Iris pigment epithelial cell (primary cell): ENCODE measurements around the gene ARID1B.

ENCODE experiments used
- DNase-seq: peaks from one replicate; pipeline ENCODE4 v3.0.0-alpha.2; 2011; ENCODE audit warnings: low read depth

Gene ARID1B

DNA sequence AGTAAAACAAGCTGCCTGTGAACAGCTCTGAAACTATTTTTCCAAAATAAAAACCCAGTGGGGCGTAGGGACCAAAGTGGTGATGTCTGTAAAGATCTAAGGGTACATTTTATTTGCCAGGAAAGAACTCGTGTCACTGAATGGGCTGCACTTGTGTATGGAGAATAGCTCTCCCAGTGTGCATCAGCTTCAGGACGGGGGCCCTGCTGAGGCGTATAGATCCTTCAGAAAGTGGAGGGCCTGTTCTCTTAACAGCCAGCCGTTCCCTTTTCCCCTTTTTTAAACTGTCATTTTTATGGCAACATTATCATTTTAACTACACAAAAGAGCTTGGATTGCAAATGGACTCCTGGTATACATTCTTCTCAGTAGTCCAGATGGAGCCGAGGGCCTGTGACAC lies 408.8 kb downstream of the ARID1B start:
- DNase-seq = no peak

DNA sequence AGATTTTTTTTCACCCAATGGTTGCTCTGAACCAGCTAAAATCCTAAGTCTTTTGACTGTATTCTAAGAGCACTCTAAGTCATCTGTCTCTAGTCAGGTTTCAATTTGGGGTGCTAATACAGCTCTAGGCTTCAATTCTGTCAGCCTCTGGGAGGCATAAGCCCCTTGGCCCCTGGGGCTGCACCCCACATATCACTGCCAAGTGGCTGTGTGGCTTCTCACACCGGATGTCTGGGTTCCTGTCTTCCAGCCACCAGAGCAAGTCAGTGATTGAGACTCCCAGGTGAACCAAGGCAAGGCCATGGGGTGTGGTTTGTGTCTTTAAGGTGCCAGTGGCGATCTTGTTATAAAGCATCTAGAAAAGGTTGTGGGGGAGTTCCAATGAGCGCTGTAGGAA lies 409.6 kb downstream of the ARID1B start:
- no peak for DNase-seq

DNA sequence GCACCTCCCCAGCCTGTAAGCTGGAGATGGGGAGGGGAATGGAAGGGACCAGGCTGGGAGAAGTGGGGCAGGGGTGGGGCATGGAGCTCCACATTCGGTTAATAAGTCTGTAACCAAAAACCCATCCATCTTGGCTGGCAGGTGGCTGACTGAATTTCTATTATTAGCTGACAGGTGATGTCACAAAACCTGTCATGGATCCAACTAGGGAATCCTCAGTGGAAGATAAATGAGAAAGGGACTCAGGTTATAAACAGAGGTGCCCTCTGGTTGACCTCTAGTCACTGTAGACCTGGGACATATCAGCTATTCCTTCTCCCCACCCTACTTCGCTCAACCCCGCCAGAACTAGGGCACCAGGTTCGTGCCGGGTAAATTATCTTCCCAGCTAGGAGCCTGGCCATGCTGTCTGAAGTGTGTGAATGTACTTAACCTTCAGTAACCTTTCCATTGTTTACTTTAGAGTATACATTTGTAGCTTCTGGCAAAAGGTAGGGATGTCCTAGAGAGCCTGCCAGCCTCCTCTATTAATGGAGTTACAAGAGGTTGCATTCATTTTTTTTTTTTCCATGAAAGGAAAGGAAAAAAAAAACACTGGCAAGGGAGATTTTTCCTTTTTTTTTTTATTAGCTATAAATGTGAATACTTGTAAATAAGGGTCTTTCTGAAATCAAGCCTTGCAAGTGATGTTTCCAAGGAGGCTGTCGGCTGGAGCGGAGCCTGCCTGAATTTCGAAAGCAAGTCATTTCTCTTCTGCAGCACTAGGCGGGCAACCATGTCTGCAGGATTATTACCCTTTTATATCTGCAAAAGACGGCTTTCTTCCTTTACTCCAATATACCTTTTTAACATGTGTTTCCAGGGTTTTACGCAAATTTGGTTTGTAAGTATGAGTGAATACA lies 410.3 kb downstream of the ARID1B start:
- no peak for DNase-seq

DNA sequence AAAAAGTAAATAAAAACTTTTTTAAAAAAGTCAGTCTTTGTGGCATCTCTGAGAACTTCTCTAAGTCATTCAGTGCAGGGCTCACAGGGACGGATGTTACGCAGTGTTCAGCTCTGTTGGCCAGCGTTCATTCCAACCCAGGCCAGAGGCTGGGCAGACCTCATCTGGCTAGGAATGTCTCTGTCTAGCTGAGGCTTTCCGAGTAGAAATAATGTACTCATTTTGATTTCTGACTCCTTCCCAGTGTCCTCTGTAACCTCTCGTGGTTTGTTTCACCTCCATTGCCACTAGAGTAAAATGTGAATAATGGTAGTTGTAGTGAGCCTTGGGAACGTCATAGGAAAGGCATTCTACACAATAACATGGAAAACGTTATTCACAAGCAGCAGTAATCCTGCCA lies 411.0 kb downstream of the ARID1B start:
- DNase-seq = peak; percentile 71

DNA sequence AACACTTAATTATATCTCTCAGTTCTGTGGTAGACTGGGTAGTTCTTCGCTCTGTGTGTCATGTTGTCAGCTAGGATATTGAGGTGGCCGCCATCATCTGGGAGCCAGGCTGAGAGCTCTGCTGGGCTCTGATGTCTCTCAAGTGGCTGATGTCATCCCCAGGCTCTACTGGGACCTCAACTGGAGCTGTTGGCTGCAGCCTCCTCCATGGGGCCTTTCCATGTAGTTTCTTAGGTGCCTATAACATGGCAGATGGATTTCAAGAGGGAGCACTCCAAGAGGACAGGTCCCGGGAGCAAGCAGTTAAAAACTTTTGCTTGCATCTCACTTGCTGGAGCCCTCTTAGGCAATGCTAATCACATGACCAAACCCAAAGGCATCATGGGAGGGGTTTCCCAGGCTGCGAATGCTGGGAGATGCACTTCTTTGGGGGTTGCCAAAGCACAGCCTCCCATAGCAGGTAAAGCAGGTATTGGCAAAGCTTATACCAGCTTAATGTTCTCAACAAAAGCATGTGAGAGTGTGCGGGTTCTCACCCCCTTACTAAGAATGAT lies 416.3 kb downstream of the ARID1B start:
- DNase-seq = no peak

DNA sequence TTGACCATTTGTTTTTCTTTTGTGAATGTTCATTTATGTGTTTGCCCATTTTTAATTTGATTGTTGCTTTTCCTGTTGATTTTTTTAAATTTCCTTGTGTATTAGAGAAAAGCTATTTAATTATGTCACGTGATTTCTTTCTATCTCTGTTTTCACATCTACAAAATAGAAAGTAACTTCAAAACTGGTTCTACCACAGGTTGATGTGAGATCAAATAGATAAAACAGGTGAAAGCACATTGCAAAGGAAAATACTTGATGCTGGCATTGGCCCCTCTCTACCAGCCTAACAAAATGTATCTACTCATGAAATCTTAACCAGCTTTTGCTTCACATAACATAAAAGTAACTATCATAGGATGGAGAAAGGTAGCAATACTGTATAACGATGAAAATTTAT lies 416.9 kb downstream of the ARID1B start:
- DNase-seq = no peak

DNA sequence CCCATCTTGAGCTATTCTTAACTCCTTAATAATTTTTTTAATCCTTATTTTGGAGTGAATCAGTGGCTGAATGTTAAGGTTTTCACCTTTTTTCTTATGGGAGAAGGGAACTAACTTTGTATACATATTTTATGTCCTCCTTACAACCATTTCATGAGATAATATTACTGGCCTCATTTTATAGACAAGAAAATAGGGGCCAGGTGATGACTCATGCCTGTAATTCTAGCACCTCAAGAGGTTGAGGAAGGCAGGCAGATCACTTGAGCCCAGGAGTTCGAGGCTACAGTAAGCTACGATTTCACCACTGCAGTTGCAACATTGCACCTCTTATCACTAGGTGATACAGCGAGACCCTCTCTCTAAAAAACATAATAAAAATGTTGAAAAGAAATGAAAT lies 417.5 kb downstream of the ARID1B start:
- peak; percentile 69 for DNase-seq

DNA sequence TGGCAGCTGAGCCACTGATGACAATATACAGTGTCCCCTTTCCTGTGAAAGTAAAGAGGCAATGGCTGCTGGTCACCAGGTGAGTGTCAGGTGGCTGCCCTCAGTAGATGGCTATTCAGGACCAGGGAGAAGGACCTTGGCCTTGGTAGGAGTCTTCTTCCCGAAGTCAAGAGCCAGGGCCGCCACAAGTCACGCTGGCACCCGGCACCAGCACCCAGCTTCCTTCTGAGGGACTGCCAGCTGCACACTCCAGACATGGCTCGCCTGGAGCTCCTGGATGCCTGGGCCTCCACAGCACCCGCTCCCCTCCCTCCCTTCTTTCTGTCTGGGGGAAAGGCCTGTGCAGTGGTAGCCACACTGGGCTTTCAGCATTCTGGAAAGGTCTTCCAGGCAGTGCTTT lies 419.2 kb downstream of the ARID1B start:
- DNase-seq = no peak

DNA sequence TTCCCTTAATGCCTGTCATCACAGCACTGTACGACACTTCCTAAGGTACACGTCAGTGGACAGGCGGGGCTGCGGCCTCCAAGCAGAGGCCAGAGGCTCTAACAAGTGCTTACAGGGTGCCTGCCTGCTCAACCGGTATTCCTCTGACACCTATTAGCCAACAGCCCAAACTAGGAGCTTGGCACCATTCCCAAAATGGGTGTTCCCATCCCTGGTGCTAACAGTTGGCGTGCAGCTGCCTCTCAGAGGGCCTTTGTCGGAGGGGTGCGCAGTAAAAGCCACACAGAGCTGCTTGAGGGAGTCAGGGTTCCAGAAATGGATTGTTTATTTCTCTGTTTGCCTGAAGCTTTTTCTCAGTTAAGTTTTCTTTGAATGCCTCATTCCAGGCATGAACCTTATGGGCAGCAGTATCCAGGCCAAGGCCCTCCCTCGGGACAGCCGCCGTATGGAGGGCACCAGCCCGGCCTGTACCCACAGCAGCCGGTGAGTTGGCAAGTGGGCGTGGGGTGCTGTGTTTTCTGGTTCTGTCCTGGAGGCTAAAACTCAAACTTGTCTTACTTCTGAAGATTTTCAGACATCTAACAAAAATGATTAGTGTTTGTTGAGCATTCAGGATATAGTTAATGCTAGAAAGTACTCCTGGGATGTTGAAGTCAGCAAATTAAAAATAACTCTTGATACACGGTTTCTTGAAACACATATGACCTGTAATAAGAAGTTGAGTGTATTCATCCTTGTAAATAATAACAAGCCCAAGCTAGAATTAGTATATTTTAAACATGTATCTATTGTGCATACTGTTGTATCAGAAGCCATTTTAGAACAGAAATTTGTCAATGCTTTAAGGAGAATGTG lies 421.5 kb downstream of the ARID1B start:
- DNase-seq = no peak

DNA sequence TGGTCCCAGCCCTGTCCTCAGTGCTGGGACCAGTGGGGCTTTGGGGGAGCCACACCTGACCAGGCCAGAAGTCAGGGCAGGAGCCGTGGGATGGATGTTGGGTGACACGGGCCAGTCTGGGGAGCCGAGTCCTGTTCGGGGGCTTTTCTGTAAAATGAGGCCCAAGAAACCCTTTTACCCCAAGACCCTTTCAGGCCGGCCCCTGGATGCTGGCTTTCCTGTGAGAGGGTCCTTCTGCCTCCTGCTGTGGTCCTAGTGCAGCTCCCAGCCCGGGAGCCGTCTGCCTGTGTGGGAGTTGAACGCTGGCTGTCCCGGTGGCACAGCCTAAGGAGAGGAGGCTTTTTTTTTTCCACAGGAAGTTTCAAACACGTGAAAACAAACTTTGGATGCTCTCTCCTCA lies 422.9 kb downstream of the ARID1B start:
- no peak for DNase-seq

DNA sequence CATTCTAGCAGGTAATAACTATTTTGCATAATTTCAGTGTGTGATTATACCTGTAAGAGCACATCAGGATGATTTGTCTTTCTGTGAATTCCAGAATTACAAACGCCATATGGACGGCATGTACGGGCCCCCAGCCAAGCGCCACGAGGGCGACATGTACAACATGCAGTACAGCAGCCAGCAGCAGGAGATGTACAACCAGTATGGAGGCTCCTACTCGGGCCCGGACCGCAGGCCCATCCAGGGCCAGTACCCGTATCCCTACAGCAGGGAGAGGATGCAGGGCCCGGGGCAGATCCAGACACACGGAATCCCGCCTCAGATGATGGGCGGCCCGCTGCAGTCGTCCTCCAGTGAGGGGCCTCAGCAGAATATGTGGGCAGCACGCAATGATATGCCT lies 423.4 kb downstream of the ARID1B start:
- no peak for DNase-seq

DNA sequence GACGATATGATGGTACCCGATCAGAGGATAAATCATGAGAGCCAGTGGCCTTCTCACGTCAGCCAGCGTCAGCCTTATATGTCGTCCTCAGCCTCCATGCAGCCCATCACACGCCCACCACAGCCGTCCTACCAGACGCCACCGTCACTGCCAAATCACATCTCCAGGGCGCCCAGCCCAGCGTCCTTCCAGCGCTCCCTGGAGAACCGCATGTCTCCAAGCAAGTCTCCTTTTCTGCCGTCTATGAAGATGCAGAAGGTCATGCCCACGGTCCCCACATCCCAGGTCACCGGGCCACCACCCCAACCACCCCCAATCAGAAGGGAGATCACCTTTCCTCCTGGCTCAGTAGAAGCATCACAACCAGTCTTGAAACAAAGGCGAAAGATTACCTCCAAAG lies 423.9 kb downstream of the ARID1B start:
- DNase-seq = no peak

DNA sequence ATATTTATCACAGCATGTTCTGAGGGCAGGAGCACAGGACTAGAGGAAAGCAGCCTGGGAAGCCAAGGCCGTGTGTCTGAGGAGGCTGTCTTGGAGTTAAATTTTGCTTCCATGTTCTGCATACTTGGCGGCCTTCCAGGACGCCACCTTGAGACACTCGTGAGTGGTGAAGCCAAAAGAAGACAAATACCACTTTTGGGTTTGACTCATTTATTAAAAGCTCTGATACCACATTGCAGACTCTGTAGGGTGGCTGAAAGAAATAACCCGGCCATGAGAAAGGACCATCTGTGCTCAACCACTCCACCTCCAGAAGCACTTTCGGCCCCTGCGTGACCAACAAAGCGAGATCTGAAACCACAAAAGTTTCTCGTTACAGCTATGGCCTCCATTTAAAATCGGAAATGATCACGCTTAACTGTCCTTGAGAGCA lies 426.1 kb downstream of the ARID1B start:
- no peak for DNase-seq

DNA sequence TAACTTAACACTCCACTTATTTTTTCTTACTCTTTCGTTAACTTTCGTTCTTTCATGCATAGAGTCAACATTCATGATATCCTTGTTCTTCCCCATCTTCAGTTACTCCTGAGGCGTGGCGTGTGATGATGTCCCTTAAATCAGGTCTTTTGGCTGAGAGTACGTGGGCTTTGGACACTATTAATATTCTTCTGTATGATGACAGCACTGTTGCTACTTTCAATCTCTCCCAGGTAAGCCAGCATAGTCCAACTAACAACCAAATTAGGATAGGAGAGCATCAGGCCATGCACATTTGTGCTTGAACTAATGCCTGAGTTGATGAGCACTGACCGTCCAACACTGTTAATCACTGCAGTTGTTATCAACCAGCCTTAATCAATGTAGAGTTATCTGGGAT lies 426.6 kb downstream of the ARID1B start:
- no peak for DNase-seq

DNA sequence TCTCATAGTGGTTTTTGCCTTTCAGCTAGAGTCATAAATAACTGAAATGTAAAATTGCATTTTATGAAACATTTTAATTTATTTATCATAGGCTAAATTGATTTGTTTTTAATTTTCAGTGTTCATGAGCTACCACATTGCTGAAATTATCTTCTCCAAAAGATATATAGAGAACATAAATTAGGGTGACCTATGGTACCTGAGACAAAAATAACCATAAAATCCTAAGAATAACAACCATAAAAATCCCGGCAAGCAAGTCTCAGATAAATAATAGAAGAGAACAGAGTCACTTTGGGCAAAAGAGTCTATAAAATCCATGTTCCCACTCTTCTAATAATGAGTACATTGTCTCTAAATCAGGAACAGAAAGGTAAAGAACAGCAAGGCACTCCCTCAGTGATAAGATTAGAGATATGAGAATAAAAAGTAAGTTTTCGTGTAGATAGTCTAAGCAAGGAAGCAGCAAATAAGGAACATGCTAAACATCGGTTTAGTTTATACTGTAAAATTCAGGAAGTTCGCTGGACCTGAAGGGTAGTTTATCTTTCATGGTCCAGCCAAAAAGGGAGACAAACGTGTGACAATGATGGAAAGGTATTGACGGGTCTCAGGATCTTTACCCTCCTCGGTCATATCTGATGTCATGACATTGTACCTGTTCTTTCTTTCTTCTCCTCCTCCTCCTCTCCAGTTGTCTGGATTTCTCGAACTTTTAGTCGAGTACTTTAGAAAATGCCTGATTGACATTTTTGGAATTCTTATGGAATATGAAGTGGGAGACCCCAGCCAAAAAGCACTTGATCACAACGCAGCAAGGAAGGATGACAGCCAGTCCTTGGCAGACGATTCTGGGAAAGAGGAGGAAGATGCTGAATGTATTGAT lies 428.5 kb downstream of the ARID1B start:
- no peak for DNase-seq

DNA sequence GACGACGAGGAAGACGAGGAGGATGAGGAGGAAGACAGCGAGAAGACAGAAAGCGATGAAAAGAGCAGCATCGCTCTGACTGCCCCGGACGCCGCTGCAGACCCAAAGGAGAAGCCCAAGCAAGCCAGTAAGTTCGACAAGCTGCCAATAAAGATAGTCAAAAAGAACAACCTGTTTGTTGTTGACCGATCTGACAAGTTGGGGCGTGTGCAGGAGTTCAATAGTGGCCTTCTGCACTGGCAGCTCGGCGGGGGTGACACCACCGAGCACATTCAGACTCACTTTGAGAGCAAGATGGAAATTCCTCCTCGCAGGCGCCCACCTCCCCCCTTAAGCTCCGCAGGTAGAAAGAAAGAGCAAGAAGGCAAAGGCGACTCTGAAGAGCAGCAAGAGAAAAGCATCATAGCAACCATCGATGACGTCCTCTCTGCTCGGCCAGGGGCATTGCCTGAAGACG lies 429.2 kb downstream of the ARID1B start:
- no peak for DNase-seq

DNA sequence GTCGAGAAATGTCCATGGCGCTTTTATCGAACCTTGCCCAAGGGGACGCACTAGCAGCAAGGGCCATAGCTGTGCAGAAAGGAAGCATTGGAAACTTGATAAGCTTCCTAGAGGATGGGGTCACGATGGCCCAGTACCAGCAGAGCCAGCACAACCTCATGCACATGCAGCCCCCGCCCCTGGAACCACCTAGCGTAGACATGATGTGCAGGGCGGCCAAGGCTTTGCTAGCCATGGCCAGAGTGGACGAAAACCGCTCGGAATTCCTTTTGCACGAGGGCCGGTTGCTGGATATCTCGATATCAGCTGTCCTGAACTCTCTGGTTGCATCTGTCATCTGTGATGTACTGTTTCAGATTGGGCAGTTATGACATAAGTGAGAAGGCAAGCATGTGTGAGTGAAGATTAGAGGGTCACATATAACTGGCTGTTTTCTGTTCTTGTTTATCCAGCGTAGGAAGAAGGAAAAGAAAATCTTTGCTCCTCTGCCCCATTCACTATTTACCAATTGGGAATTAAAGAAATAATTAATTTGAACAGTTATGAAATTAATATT lies 430.4 kb downstream of the ARID1B start:
- DNase-seq = no peak

DNA sequence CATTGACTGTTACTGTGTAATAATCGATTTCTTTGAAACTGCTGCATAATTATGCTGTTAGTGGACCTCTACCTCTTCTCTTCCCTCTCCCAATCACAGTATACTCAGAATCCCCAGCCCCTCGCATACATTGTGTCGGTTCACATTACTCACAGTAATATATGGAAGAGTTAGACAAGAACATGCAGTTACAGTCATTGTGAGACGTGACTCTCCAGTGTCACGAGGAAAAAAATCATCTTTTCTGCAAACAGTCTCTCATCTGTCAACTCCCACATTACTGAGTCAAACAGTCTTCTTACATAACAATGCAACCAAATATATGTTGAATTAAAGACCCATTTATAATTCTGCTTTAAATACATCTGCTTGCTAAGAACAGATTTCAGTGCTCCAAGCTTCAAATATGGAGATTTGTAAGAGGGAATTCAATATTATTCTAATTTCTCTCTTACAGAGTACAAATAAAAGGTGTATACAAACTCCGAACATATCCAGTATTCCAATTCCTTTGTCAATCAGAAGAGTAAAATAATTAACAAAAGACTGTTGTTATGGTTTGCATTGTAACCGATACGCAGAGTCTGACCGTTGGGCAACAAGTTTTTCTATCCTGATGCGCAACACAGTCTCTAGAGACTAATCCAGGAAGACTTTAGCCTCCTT lies 432.8 kb downstream of the ARID1B start:
- DNase-seq = no peak

DNA sequence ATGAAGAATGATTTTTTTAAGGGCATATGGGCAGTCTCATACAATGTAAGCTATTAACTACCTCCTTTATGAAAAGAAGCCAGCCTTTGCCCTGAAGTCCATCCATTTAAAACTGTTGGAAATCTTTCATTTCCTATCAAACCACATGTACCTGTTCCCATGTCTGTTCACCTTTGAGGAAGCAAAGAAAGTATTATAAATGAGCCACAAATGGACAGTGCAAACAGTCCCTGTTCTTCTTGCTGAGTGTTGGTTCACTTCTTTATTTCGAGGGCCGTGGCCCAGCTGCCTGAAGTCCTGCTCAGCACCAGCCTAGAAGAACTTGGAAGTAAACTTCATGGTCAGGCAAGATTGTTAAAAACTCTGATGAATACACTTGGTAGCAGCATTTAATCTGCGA lies 433.8 kb downstream of the ARID1B start:
- DNase-seq = no peak

DNA sequence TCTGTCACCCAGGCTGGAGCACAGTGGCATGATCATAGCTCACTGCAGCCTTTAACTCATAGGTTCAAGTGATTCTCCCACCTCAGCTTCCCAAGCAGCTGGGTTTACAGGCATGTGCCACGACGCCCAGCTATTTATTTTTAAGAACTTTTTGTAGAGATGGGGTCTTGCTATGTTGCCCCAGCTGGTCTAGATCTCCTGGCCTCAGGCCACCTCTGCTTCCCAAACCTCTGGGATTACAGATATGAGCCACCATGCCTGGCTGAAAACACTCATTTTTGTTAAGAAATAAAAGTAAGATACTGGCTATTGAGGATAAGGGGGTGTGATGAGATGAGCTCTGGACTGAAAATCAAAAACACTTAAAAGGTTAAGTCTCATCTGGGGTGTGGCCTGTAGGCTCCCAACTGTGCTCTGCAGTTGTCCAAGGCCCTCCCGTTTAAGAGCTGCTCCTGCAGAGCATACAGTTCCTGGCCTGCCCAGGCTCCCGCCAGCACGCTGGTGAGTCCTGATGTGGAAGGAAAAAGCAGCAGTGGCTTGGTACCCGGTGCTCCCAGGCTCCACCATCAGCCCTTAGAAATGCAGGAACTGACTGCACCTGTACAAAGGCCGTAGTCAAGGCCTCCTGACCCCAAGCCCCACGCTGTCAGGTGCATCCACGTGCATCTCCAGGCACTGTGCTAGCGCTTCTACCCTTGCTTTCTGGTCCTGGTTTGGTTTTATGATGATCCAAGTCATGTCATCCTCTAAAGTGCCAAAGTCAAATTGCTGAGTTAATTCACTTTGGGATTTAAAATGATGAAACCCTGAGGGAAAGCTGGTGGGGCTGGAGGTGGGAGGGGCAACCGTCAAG lies 434.7 kb downstream of the ARID1B start:
- no peak for DNase-seq
